Umbilical cord (tissue), 2 donors: Measurements from ENCODE around the gene GALNTL6. TPM values are rescaled to one million over a fixed set of nuclear protein-coding genes. Genes with fewer than 3 reads are reported as not detected.
"Not testable (repeated sequence)": the region's sequence is repeated elsewhere in the genome, so short reads cannot be mapped to it uniquely, and the experiment has no call there.

Experiments used
- DNase-seq: peaks from one replicate; pipeline ENCODE4 v3.0.0-alpha.2; 2015; ENCODE audit warnings: low spot score
- total RNA-seq: library from RNA; depleted of rRNA; stranded (reverse); fragments of >200 nt; gene quantifications from one replicate; pipeline ENCODE4 v1.2.3, GENCODE V29; 2014; ENCODE audit warnings: low replicate concordance; ENCODE audit not compliant: insufficient read depth

GALNTL6 gene
- total RNA-seq, 1 donor from 2014 or later = 6.5 TPM

DNA sequence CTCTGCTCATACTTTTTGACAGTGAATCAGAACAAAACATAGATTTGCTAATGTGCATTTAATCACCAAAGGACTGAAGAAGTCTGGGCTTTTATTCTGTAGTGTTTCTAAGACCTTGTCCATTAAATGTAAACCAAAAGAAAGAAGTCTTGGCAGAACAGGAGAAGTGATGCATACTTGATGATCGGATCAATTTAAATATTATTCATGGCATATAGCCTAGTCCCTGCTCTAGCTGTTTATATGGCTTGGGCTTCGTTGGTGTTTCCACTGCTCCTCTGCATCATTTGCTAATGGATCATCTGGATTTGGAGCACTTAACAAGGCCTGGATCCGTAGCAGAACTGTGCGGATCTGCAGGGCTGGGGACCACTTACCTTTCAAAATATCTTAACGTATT lies 566.6 kb downstream of the GALNTL6 start:
- DNase-seq = no peak

GRCh38 chr4:172390331-172390730 lies 577.1 kb downstream of the GALNTL6 start:
- DNase-seq = no peak

DNA sequence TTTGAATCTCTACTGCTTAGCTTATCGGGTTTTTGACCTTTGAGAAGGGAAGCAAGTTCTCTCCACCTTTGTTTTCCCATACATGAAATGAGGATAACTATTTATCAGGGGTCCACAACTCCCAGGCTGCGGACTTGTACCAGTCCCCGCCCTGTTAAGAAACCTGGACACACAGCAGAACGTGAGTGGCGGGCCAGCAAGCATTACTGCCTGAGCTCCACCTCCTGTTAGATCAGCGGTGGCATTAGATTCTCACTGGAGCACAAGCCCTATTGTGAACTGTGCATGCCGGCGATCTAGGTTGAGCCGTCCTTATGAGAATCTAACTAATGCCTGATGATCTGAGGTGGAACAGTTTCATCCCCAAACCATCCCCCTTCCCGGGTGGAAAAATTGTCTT lies 579.5 kb downstream of the GALNTL6 start:
- no peak for DNase-seq

DNA sequence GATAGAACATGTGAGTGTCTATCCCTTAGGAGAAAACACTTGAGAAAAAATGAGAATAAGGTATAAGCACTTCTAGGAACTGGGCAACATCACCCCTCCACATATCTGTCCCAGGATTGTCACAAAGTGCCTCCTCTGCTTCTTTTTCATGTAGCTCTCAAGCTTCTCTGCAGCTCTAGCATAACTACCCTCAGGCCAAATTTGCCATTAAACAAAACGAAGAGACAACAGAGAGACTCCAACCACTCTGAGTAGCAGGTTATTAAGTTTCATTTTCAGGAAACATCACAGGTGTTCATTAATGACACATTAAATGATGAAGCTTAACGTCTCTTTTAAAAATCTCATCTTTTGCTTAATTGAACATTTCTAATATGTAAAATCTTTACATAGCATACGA lies 580.0 kb downstream of the GALNTL6 start:
- DNase-seq = peak; percentile 8

DNA sequence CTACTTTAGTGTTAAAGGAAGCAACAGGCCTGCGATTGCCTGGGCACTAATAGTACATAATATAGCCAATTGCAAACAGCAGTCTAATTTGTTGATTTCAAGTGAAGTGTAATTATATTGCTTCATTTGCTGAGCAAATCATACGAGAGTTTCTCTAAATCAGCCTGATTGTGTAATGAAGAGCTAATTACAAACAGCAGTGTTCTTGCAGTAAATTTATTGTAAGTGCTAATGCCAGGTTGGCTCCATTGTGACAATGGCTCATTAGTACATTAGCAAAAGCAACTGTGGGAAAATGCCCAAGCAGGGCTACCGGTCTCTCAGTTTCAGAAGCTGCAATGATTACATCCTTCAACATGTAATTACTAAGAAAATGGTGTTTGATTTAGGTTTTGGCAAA lies 591.5 kb downstream of the GALNTL6 start:
- DNase-seq = no peak

DNA sequence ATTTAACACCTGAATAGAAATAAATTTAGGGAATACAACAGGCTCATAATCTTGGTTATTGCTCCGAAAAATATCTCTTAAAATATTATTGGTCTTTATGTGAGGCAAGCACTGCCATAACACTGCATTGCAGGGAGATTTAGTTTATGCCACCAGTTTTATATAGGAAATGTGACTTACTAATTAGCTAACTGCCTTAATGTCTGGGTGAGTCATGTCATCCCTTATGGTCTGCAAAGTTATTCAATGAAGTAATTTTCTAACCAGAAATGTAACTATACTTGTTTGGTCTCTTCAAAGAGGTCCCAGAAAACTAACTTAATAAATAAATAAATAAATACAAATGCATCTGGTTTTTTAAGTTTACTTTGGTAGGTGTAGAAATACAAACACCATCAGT lies 597.2 kb downstream of the GALNTL6 start:
- no peak for DNase-seq

DNA sequence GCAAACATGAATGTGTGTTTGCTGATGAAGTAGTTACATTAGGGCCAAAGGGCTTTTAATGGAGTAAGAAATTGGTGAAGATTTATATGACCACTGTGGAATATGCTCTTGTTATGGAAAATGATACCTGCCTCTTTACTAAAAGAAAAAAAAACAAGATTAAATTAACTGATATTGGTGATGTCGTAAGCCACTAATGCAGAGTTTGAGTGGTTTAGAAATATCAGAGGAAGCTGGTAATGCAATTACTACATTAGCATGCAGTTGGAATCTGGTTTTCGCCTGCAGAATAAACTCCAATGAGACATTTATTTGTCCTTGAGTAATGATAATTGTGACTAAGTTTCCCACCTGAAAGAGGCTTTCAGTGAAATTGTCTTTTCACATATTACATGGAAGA lies 597.9 kb downstream of the GALNTL6 start:
- no peak for DNase-seq

- DNase-seq = no peak
These were observed 599.8 kb downstream of the GALNTL6 start for GRCh38 chr4:172412851-172413580.

DNA sequence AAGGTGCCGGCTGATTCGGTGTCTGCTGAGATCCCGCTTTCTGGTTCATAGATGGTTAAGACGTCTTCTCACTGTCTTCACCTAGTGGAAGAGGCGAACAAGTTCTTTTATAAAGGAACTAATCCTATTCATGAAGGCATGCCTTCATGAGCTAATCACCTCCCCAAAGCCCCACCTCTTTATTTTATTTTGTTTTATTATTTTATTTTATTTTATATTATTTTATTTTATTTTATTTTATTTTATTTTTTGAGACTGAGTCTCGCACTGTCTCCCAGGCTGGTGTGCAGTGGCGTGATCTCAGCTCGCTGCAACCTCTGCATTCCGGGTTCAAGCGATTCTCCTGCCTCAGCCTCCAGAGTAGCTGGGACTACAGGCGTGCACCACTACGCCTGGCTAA lies 615.8 kb downstream of the GALNTL6 start:
- DNase-seq = not testable (repeated sequence)

GRCh38 chr4:172480471-172480870 lies 667.3 kb downstream of the GALNTL6 start:
- no peak for DNase-seq

GRCh38 chr4:172481802-172482508 lies 668.8 kb downstream of the GALNTL6 start:
- no peak for DNase-seq

- no peak for DNase-seq
These were observed 671.8 kb downstream of the GALNTL6 start for GRCh38 chr4:172485007-172485406.

DNA sequence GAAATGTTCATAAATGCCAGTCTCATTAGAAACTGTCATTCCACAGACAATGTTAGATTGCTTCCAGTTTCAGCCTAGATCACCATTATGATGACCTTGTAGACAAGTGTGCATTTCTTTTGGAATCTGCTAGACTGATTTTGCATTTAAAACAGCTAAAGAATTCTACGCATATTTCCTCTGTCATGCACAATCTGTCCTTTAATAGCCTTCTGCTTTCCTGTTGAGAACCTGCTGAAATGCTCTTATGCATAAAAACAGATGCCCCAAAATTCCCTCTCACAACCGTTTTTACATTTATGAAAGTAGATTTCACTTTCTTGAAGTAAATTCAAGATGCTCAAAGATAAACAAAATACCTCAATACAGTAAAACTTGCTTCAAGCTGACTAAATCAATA lies 673.3 kb downstream of the GALNTL6 start:
- DNase-seq = no peak

DNA sequence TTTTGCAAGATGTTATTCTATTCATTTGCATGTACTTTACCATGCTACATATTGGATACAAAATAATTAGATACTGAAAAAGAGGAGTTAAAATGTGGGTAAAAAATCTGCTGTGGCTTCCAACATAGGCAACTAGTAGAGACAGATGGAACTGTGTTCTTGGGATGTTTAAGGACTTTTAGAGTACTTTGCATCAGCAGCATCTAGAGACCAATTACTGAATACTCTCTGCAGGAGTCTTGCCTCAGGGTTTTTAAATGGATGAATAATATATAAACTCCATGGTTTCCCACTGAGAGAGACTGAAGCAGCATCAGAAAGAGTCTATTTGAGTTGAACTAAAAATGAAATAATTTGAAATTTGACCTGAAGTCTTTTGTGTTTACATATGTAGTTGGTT lies 676.7 kb downstream of the GALNTL6 start:
- DNase-seq = no peak

DNA sequence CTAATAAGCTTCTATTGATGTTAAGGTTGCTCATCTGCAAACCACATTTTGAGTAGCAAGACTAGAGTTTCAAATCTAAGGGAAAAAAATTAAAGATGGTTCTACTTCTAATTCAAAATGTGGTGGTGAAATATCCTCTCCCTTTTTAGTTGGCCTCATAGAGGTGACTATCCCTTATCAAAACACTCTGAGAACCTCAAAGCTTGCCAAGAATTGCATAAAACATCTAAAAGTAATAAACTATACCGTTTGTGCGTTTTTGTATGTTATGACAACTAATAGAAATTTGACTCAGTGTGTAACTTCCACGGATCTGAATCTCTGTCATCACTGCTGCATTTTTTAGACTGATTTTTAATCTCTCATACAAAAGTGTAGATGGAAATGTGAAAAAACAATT lies 682.6 kb downstream of the GALNTL6 start:
- no peak for DNase-seq

- DNase-seq = no peak
These were observed 684.1 kb downstream of the GALNTL6 start for GRCh38 chr4:172497321-172497720.

DNA sequence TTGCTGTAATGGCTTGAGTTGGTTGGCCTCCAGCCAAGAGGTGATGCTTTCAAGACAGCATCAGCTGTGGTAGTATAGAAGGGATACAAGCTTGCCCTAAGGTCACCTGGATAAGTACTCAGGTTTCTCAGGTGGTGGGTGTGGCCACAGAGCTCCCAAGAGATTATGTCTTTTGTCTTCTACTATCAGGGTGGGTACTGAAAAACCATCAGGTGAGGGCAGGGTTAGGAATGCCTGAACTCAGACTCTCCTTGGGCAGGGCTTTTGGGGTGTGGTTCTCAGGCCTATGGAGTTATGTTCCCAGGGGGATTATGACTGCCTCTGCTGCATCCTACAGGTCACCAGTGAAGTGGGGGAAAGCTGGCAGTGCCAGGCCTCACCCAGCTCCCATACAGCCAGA lies 700.8 kb downstream of the GALNTL6 start:
- peak; percentile 10 for DNase-seq

GRCh38 chr4:172514801-172515200 lies 701.6 kb downstream of the GALNTL6 start:
- DNase-seq = peak; percentile 0

GRCh38 chr4:172515266-172515879 lies 702.2 kb downstream of the GALNTL6 start:
- DNase-seq = peak; percentile 0

DNA sequence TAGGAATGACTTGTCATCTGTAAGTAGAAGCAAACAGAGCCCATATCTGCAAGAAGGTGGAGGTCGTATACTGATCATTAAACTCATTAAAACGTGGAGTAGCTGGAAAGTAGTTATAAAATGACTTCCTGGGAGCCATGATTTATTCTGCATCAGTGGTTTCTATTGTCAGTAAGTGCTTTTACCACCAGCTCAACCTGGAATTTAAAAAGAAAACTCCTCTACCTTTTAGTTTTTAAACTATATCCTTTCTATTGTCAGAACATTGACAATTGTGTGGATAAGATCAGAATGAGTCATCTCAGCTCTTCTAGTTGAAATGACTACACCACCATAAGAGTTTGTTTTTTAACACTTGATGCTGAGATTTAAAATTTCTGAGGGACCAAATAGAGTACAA lies 704.2 kb downstream of the GALNTL6 start:
- no peak for DNase-seq

DNA sequence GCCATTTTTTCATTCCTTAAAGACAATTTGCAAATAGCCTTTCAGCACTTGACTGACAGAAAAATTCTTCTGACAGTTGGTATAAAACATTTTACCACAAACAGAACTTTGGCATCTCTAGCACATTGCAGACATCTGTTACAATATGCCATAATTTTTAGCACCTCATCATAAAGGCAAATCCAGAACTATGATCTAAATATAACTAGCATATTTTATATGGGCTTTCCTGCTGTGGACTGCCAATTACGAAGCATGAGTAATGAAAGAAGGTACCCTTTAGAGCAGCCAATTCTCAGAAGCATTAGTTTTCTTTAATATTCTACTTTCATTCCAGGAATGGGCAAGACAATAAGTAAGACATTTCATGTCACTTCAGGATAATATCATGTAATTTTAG lies 708.0 kb downstream of the GALNTL6 start:
- DNase-seq = no peak

- DNase-seq = no peak
These were observed 708.5 kb downstream of the GALNTL6 start for GRCh38 chr4:172521680-172522079.

GRCh38 chr4:172543249-172543648 lies 730.0 kb downstream of the GALNTL6 start:
- DNase-seq = no peak
